ENCODE measurements around the gene SLC16A11. TPM values are rescaled to one million over a fixed set of nuclear protein-coding genes. Genes with fewer than 3 reads are reported as not detected.

Gene SLC16A11
- total and polyA plus RNA-seq, 8 donors, result 0.74 to 2.5 (median 1.2) TPM

DNA sequence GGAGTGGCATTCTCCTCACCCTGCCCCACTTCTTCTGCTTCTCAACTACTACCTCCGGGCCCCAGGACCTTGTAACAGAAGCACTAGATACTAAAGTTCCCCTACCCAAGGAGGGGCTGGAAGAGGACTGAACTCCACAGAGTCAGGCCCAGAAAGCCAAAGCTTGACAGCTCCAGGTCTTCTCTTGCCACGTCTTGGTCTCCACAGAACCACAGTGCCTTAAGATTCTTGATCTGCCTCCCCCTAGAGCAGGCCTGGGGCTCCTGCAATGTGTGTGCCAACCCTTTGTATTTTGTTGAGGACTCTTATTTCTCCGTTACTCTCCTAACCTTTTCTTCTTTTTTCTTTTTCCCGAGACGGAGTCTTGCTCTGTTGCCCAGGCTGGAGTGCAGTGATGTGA lies 4.1 kb downstream of the SLC16A11 start:
- Histone ChIP-seq H3K36me3 (no peaks in the 10 kb centered on the region), H3K27me3 (peaks cover 18 to 39% of the 10 kb centered on the region in 2 donors), H3K4me3 (no peak overlapping the region), H3K27ac (no peak overlapping the region), H3K4me1 (peaks cover 20 to 56% of the 10 kb centered on the region in 2 donors), H3K9me3 (no peaks in the 10 kb centered on the region)
- no peak for DNase-seq
- no peak for TF ChIP-seq CTCF (IDR thresholded peaks at IDR 0.05)
- no peak for ATAC-seq
- intact Hi-C loops (cut with DNase I), result loop anchor here (10.0 kb wide), 1 partner anchor 255 kb away; the partner anchor contains the start of gene YBX2 (in 2 of the 2)

DNA sequence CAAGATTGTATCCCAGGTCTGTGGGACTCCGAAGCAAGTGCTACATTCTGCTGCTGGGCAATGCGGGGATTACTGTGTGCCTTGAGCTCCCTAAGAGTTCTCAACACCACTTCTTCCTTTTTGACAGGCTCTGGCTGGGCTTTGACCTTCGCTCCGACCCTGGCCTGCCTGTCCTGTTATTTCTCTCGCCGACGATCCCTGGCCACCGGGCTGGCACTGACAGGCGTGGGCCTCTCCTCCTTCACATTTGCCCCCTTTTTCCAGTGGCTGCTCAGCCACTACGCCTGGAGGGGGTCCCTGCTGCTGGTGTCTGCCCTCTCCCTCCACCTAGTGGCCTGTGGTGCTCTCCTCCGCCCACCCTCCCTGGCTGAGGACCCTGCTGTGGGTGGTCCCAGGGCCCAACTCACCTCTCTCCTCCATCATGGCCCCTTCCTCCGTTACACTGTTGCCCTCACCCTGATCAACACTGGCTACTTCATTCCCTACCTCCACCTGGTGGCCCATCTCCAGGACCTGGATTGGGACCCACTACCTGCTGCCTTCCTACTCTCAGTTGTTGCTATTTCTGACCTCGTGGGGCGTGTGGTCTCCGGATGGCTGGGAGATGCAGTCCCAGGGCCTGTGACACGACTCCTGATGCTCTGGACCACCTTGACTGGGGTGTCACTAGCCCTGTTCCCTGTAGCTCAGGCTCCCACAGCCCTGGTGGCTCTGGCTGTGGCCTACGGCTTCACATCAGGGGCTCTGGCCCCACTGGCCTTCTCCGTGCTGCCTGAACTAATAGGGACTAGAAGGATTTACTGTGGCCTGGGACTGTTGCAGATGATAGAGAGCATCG lies 5.6 kb downstream of the SLC16A11 start:
- DNase-seq (peak in 1 of 4 donors; percentile 63), ATAC-seq (no peak)
- Histone ChIP-seq H3K27ac (peak overlapping the region in 1 of 2 donors; percentile 8), H3K4me1 (peaks cover 12 to 55% of the 10 kb centered on the region in 2 donors), H3K9me3 (no peaks in the 10 kb centered on the region), H3K27me3 (peaks cover 6 to 23% of the 10 kb centered on the region in 2 donors), H3K4me3 (no peak overlapping the region), H3K36me3 (no peaks in the 10 kb centered on the region)
- intact Hi-C loops (cut with DNase I), result no loop called here
- TF ChIP-seq CTCF (IDR thresholded peaks at IDR 0.05), result no peak

GRCh38 chr17:7035591-7036368 lies 8.1 kb downstream of the SLC16A11 start, which contains the start of gene SLC16A13:
SLC16A13 (plus strand) TSS chr17:7036015; CDS start chr17:7036383, 368 bp downstream.
- ATAC-seq, result peak; percentile 95
- no peak for TF ChIP-seq CTCF (IDR thresholded peaks at IDR 0.05)

DNA sequence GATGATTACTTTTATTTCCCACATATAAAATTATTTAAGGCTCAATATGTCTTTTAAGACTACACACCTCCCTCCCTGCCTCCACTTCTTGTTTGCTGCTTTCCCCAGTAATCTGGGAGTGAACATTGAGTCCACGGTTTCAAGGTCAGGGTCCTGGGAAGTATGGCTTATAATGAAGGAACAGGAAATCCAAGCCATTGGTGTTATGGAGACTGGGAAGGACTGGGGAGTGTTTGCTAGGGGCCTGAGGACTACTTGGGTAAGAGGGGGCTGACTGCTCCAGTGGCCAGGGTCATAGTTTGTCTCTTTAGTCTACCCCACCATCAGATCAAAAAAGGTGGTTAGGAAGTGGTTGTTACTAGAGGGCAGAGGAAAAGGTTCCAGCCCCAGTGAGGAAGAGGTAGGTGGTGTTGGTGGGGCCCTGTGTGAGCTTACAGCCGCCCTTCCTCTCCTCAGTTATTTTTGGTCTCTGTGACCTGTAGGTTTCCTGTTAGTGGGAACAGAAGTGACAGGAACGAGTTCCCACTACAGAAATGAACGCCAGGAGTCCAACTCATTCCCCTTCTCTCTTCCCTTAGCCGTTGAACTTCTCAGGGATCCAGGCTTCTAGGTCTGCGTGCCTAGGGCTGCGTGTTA lies 8.8 kb downstream of the SLC16A11 start:
- intact Hi-C loops (cut with DNase I), result no loop called here

More at GRCh38 chr17:7035591-7036368, 8.1 kb downstream of the SLC16A11 start, which contains the start of gene SLC16A13:
- Histone ChIP-seq H3K36me3 (no peaks in the 10 kb centered on the region), H3K27ac (peak within 1 kb of the TSS; percentile 85 to 86), H3K4me1 (peaks cover 5 to 49% of the 10 kb centered on the region in 2 donors), H3K27me3 (no peaks in the 10 kb centered on the region), H3K4me3 (peak within 1 kb of the TSS; percentile 58 to 75), H3K9me3 (no peaks in the 10 kb centered on the region)
- intact Hi-C loops (cut with DNase I), result no loop called here
- DNase-seq, result peak; percentile 90 to 99 (median 98)

More for the DNA sequence above, 8.8 kb downstream of the SLC16A11 start:
- peak overlapping the region; percentile 85 to 86 for H3K27ac ChIP-seq
- H3K4me3 ChIP-seq, result peak overlapping the region; percentile 58 to 75
- H3K4me1 ChIP-seq, result peaks cover 5 to 55% of the 10 kb centered on the region in 2 donors
- H3K36me3 ChIP-seq, result no peaks in the 10 kb centered on the region
- DNase-seq (no peak), ATAC-seq (peak; percentile 6)
- H3K27me3 ChIP-seq, result no peaks in the 10 kb centered on the region
- H3K9me3 ChIP-seq, result no peaks in the 10 kb centered on the region
- no peak for TF ChIP-seq CTCF (IDR thresholded peaks at IDR 0.05)

Data from left lung (tissue), 10 donors.